SK-N-SH (cell line): ENCODE data around the gene EXPH5. TPM values are rescaled to one million over a fixed set of nuclear protein-coding genes. Genes with fewer than 3 reads are reported as not detected.
A peak's percentile ranks its signal among the peaks of the same experiment; 100 is the strongest.

ENCODE experiments used
- CTCF ChIA-PET: fragments of 300-600, 350-600 bp; formaldehyde crosslinking; extraction: SDS; loops from one replicate; lab custom pipeline; 2021; lab: Yijun Ruan, JAX
- POLR2A ChIA-PET: fragments of 350-600 bp; sonication (Branson Sonifier 250); formaldehyde crosslinking; extraction: SDS; loops from one replicate; lab custom pipeline; 2020; ENCODE audit warnings: antibody characterized with exemption, inconsistent platforms; lab: Yijun Ruan, JAX
- DNase-seq: peaks from one replicate; pipeline ENCODE4 v3.0.0; 2012
- H2AFZ ChIP-seq: fragments of 200-600 bp; sonication (generic); 2 replicates; pipeline ENCODE4 v1.8.1; 2016; ENCODE audit warnings: antibody characterized with exemption, mild to moderate bottlenecking, low read depth
- H3F3A ChIP-seq: fragments of 200-600 bp; sonication (generic); replicated peaks from 2 replicates; pipeline ENCODE3; 2016; ENCODE audit warnings: antibody characterized with exemption, mild to moderate bottlenecking; ENCODE audit not compliant: insufficient read depth
- H3K27ac ChIP-seq, 2 experiments: fragments of 200-500 bp in 1 of 2; fragments of 200-600 bp in 1 of 2; sonication (Bioruptor generic) in 1 of 2; sonication (generic), shearing (Covaris generic) in 1 of 2; 2 replicates each; pipeline versions ENCODE4 v1.5.1 to v1.6.1; 2014 to 2016; ENCODE audit warnings: low read depth in 2 of 2, inconsistent platforms in 1 of 2, low read length in 1 of 2, mild to moderate bottlenecking in 1 of 2, mixed read lengths in 1 of 2
- H3K27me3 ChIP-seq: fragments of 200-600 bp; sonication (generic), shearing (Covaris generic); 2 replicates; pipeline ENCODE4 v1.6.1; 2016; ENCODE audit warnings: mixed run types; ENCODE audit not compliant: insufficient read depth
- H3K36me3 ChIP-seq, 2 experiments: fragments of 200-500 bp in 1 of 2; fragments of 200-600 bp in 1 of 2; sonication (Bioruptor generic) in 1 of 2; sonication (generic) in 1 of 2; replicated peaks in 1 of 2; 2 replicates each; pipeline versions ENCODE3 to v1.5.1; 2014 to 2016; ENCODE audit warnings: low read length in 1 of 2, mild to moderate bottlenecking in 1 of 2; ENCODE audit not compliant: insufficient read depth in 2 of 2, control insufficient read depth in 1 of 2
- H3K4me1 ChIP-seq, 2 experiments: fragments of 200-500 bp in 1 of 2; fragments of 200-600 bp in 1 of 2; sonication (Bioruptor generic) in 1 of 2; sonication (generic), shearing (Covaris generic) in 1 of 2; 2 replicates each; pipeline versions ENCODE4 v1.5.1 to v1.6.1; 2014 to 2016; ENCODE audit warnings: low read depth in 1 of 2, low read length in 1 of 2, mixed run types in 1 of 2; ENCODE audit not compliant: insufficient read depth in 2 of 2, control insufficient read depth in 1 of 2
- H3K4me2 ChIP-seq: fragments of 200-600 bp; sonication (generic), shearing (Covaris generic); 2 replicates; pipeline ENCODE4 v1.6.1; 2017; ENCODE audit warnings: mixed run types
- H3K4me3 ChIP-seq, 2 experiments: fragments of 200-500 bp in 1 of 2; fragments of 200-600 bp in 1 of 2; sonication (Bioruptor generic) in 1 of 2; sonication (generic), shearing (Covaris generic) in 1 of 2; 2 replicates each; pipeline versions ENCODE4 v1.5.1 to v1.8.1; 2014 to 2016; ENCODE audit warnings: low read depth in 2 of 2, inconsistent platforms in 1 of 2, low read length in 1 of 2, mild to moderate bottlenecking in 1 of 2, mixed read lengths in 1 of 2, moderate library complexity in 1 of 2
- H3K79me2 ChIP-seq: fragments of 200-600 bp; sonication (generic); 2 replicates; pipeline ENCODE4 v1.8.1; 2017; ENCODE audit warnings: mild to moderate bottlenecking; ENCODE audit not compliant: insufficient read depth
- H3K9ac ChIP-seq: fragments of 200-600 bp; sonication (generic); 2 replicates; pipeline ENCODE4 v1.6.1; 2017; ENCODE audit warnings: mixed run types
- H3K9me2 ChIP-seq: fragments of 200-600 bp; sonication (generic); 2 replicates; pipeline ENCODE4 v1.6.1; 2017; ENCODE audit warnings: mixed run types
- H3K9me3 ChIP-seq: fragments of 200-600 bp; sonication (generic); 2 replicates; pipeline ENCODE4 v1.6.1; 2017; ENCODE audit warnings: mixed run types, mild to moderate bottlenecking, moderate library complexity
- H4K20me1 ChIP-seq: fragments of 200-600 bp; sonication (generic); 2 replicates; pipeline ENCODE4 v1.6.1; 2017; ENCODE audit warnings: mild to moderate bottlenecking, mixed run types; ENCODE audit not compliant: insufficient read depth
- CTCF ChIP-seq: fragments of 200-600 bp; sonication (generic); IDR thresholded peaks from 2 replicates; pipeline ENCODE4 v1.6.1; 2017; ENCODE audit warnings: antibody characterized with exemption, mild to moderate bottlenecking, moderate library complexity
- ELF1 ChIP-seq: IDR thresholded peaks from 2 replicates; pipeline ENCODE4 v1.4.0; 2012
- EZH2phosphoT487 ChIP-seq: fragments of 200-600 bp; sonication (generic); IDR thresholded peaks from 2 replicates; pipeline ENCODE4 v1.6.1; 2017; ENCODE audit warnings: low read depth, mixed run types, mild to moderate bottlenecking, antibody characterized with exemption, moderate library complexity, borderline replicate concordance
- FOSL2 ChIP-seq: IDR thresholded peaks from 2 replicates; pipeline ENCODE4 v1.4.0; 2012; ENCODE audit warnings: low read depth, mild to moderate bottlenecking, moderate library complexity, borderline replicate concordance
- GATA2 ChIP-seq: sonication (generic); formaldehyde crosslinking; IDR thresholded peaks from 2 replicates; pipeline ENCODE4 v1.5.0; 2020; ENCODE audit warnings: mild to moderate bottlenecking, missing genetic modification reagents
- MXI1 ChIP-seq: IDR thresholded peaks from 2 replicates; pipeline ENCODE4 v1.6.1; 2012; ENCODE audit warnings: mild to moderate bottlenecking, low read depth, low read length, improper control_type of control experiment
- NFIC ChIP-seq: IDR thresholded peaks from 2 replicates; pipeline ENCODE4 v1.4.0; 2012; ENCODE audit warnings: borderline replicate concordance
- NRF1 ChIP-seq: IDR thresholded peaks from 2 replicates; pipeline ENCODE4 v1.6.1; 2012; ENCODE audit warnings: low read depth, mild to moderate bottlenecking, low read length
- POLR2AphosphoS5 ChIP-seq: IDR thresholded peaks from 2 replicates; pipeline ENCODE4 v1.6.1; 2012; ENCODE audit warnings: low read depth, low read length
- RFX5 ChIP-seq: IDR thresholded peaks from 2 replicates; pipeline ENCODE4 v1.6.1; 2012; ENCODE audit warnings: mild to moderate bottlenecking, improper control_type of control experiment, low read length
- RXRA ChIP-seq: IDR thresholded peaks from 2 replicates; pipeline ENCODE4 v1.4.0; 2012; ENCODE audit warnings: low read depth, mild to moderate bottlenecking, borderline replicate concordance
- TAF1 ChIP-seq: IDR thresholded peaks from 2 replicates; pipeline ENCODE4 v1.6.1; 2012; ENCODE audit warnings: low read depth, mild to moderate bottlenecking, low read length, moderate library complexity, borderline replicate concordance
- USF1 ChIP-seq: IDR thresholded peaks from 2 replicates; pipeline ENCODE4 v1.4.0; 2012; ENCODE audit warnings: low read depth, borderline replicate concordance
- YY1 ChIP-seq: IDR thresholded peaks from 2 replicates; pipeline ENCODE4 v1.4.0; 2012; ENCODE audit warnings: low read depth, mild to moderate bottlenecking
- WGBS: methylation state at CpG from one replicate; pipeline ENCODE4 v1.1.6; 2017; ENCODE audit warnings: low lambda C conversion rate; 5-methylcytosine and 5-hydroxymethylcytosine counted together
- polyA plus RNA-seq, 3 experiments: library from polyadenylated mRNA; depleted of rRNA; stranded (reverse); fragments of >200 nt; gene quantifications; 2 replicates each; pipeline ENCODE4 v1.2.3, GENCODE V29; 2012
- TF ChIP-seq, protein P1 (sequence below): IDR thresholded peaks from 2 replicates; pipeline ENCODE4 v1.4.0; 2012; ENCODE audit warnings: low read depth

The EXPH5 gene
- polyA plus RNA-seq, 1 of the 3 experiments (the other 2 are of a cell fraction), result 0.05 TPM

- Histone ChIP-seq H3K27ac (peak overlapping the region in 1 of 2 experiments; percentile 70; a peak in 2 of 4 replicates), H3K9ac (no peak overlapping the region), H3K79me2 (no peaks in the 10 kb centered on the region), H3K36me3 (no peaks in the 10 kb centered on the region), H3K4me2 (peak overlapping the region; percentile 89), H3K4me3 (peak overlapping the region; percentile 73 to 76)
- 9% methylated on average over 5 of the region's 5 CpGs for WGBS
- ChIA-PET POLR2A (no interaction called here), CTCF (no interaction called here)
- TF ChIP-seq POLR2AphosphoS5, result no peak
- TF ChIP-seq FOSL2, result no peak
- TF ChIP-seq CTCF, result no peak
- TF ChIP-seq, protein P1, sequence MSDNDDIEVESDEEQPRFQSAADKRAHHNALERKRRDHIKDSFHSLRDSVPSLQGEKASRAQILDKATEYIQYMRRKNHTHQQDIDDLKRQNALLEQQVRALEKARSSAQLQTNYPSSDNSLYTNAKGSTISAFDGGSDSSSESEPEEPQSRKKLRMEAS, result no peak
- no peak for TF ChIP-seq MXI1
- TF ChIP-seq RFX5, result no peak
- TF ChIP-seq NFIC, result no peak
- no peak for TF ChIP-seq NRF1
- TF ChIP-seq EZH2phosphoT487, result no peak
- no peak for TF ChIP-seq TAF1
- no peak for TF ChIP-seq USF1
- no peak for TF ChIP-seq YY1
- TF ChIP-seq GATA2 (CRISPR knock-in tag), result no peak
- no peak for TF ChIP-seq RXRA
- no peak for TF ChIP-seq ELF1
- TF ChIP-seq, all 33 proteins: peak for 0
- no peaks in the 10 kb centered on the region for H3K9me3 ChIP-seq
- no peaks in the 10 kb centered on the region for H3K9me2 ChIP-seq
- peaks cover 16% of the 10 kb centered on the region; the same call in 1 of the 2 replicates for H3K27me3 ChIP-seq
- H4K20me1 ChIP-seq, result no peaks in the 10 kb centered on the region
- peaks cover 0 to 12% of the 10 kb centered on the region in 2 experiments; a peak in 2 of 4 replicates for H3K4me1 ChIP-seq
- H2AFZ ChIP-seq, result peak overlapping the region; percentile 80; the same call in 1 of the 2 replicates
- H3F3A ChIP-seq, result no peaks in the 10 kb centered on the region
- DNase-seq, result peak; percentile 23
Observed at GRCh38 chr11:108593923-108594434, 411 bp upstream of the EXPH5 start.
